Measurements from ENCODE around the gene IDS. TPM values are rescaled to one million over a fixed set of nuclear protein-coding genes. Genes with fewer than 3 reads are reported as not detected.
"Not testable (repeated sequence)": the region's sequence is repeated elsewhere in the genome, so short reads cannot be mapped to it uniquely, and the experiment has no call there.

The IDS gene
- total RNA-seq, 2 donors from 2014 or later = 204 to 210 TPM

DNA sequence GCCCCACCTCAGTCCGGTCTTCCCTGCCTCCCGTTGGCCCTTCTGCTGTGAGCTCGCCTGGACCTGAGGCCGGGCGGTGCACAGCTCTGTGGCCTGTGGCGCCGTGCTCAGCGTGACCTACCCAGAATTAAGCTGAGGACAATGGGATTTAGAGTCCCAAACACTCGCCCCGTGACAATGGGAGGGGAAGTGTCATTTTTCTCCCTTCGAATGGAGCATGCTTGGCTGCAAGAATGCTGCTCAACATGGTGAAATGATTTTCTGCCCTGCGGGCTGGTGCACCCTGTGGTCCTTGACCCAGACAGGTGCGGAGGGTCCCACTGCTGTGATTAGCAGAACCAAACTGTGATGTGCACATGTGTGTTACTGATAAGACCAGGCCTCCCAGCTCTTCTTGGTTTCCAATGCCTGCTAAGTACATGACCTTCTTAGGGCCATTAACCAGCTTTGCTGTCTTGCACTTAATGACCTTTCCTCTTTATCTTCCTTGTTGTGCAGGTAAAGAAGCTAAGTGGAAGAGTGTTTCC is 36.5 kb upstream of the IDS start:
- peak overlapping the region; percentile 92 to 94 for H3K27ac ChIP-seq
- no peaks in the 10 kb centered on the region for H3K27me3 ChIP-seq (replicated peaks; ENCODE audit: insufficient read depth)
- TF ChIP-seq CTCF (IDR thresholded peaks at IDR 0.05) = no peak
- no peak for DNase-seq (ENCODE audit: low spot score)
- ATAC-seq (ENCODE audit: insufficient number of reproducible peaks, low FRiP score, low read depth) = no peak
- peaks cover 0 to 7% of the 10 kb centered on the region in 2 donors for H3K4me1 ChIP-seq (ENCODE audit: control insufficient read depth in 1 of 2, low read depth in 2 of 2)
- H3K4me3 ChIP-seq = peak overlapping the region; percentile 85
- no peaks in the 10 kb centered on the region for H3K36me3 ChIP-seq
- H3K9me3 ChIP-seq = no peaks in the 10 kb centered on the region

DNA sequence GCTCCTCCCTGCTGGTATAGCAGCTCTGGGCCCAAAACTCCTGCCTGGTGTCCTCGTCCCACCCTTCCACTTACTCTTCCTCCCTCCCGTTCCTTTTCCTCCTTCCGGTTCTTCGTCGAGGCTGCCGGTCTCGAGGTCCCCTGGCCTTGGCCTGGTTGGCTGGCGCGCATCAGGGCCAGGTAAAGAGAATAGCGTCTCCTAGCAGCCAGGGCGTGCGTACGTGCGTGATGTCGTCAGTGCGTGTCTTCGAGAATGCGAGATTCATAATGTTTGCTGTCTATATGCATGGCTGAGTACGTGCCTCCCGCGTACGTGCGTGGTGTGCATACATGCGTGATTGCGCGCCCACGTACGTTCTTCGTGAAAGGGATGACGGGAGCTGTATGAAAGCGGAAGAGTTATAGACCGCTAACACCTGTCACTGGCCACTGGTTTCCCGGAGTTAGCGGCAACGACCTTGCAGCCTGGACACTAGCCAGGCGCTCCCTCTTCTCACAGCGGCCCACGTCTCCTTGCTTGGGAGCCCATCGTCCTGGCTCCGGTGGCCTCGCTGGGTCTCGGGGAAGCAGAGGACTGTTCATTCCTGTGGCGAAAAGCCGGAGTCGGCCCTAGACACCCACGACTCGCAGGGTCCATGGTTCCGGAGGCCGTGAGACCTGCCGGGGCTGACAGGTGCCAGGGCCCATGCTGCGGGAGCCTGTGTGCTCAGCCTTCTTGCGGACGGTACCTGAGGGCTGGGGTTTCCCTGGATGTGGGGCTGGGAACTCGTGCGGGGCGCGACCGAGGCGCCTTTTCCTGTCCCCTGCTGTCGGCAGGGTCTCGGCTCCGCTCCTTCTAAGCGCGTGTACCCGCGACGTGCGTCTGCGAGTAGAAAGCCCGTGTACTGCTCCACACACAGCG is 35.8 kb upstream of the IDS start, which contains the start of gene EOLA1:
Gene EOLA1 (plus strand): TSS at position 392 of the 900 bp plus-strand sequence. CDS start 4,619 bp downstream, outside the sequence.
- no peak for TF ChIP-seq CTCF (IDR thresholded peaks at IDR 0.05)
- DNase-seq (ENCODE audit: low spot score) = peak; percentile 47
- no peaks in the 10 kb centered on the region for H3K27me3 ChIP-seq (replicated peaks; ENCODE audit: insufficient read depth)
- peak within 1 kb of the TSS; percentile 92 to 94 for H3K27ac ChIP-seq
- peak within 1 kb of the TSS; percentile 85 for H3K4me3 ChIP-seq
- no peaks in the 10 kb centered on the region for H3K36me3 ChIP-seq
- peaks cover 0 to 7% of the 10 kb centered on the region in 2 donors for H3K4me1 ChIP-seq (ENCODE audit: control insufficient read depth in 1 of 2, low read depth in 2 of 2)
- peak; percentile 19 for ATAC-seq (ENCODE audit: insufficient number of reproducible peaks, low FRiP score, low read depth)
- no peaks in the 10 kb centered on the region for H3K9me3 ChIP-seq

- ATAC-seq (ENCODE audit: insufficient number of reproducible peaks, low FRiP score, low read depth) = peak; percentile 84
Observed at GRCh38 chrX:149540131-149540620, 35.1 kb upstream of the IDS start.

GRCh38 chrX:149539283-149540130 is 34.4 kb upstream of the IDS start:
- peak; percentile 76 for DNase-seq (ENCODE audit: low spot score)
- Histone ChIP-seq H3K4me1 (ENCODE audit: control insufficient read depth in 1 of 2, low read depth in 2 of 2) (peaks cover 0 to 7% of the 10 kb centered on the region in 2 donors), H3K27ac (peak overlapping the region; percentile 34 to 72), H3K27me3 (replicated peaks; ENCODE audit: insufficient read depth) (no peaks in the 10 kb centered on the region), H3K4me3 (peak overlapping the region; percentile 73), H3K36me3 (no peaks in the 10 kb centered on the region), H3K9me3 (no peaks in the 10 kb centered on the region)
- no peak for TF ChIP-seq CTCF (IDR thresholded peaks at IDR 0.05)
- peak; percentile 54 for ATAC-seq (ENCODE audit: insufficient number of reproducible peaks, low FRiP score, low read depth)

More at GRCh38 chrX:149540131-149540620, 35.1 kb upstream of the IDS start:
- Histone ChIP-seq H3K27me3 (replicated peaks; ENCODE audit: insufficient read depth) (no peaks in the 10 kb centered on the region), H3K36me3 (no peaks in the 10 kb centered on the region), H3K4me1 (ENCODE audit: control insufficient read depth in 1 of 2, low read depth in 2 of 2) (peaks cover 0 to 7% of the 10 kb centered on the region in 2 donors), H3K4me3 (peak overlapping the region; percentile 85), H3K9me3 (no peaks in the 10 kb centered on the region), H3K27ac (peak overlapping the region; percentile 92 to 94)
- DNase-seq (ENCODE audit: low spot score) = peak; percentile 80
- no peak for TF ChIP-seq CTCF (IDR thresholded peaks at IDR 0.05)

DNA sequence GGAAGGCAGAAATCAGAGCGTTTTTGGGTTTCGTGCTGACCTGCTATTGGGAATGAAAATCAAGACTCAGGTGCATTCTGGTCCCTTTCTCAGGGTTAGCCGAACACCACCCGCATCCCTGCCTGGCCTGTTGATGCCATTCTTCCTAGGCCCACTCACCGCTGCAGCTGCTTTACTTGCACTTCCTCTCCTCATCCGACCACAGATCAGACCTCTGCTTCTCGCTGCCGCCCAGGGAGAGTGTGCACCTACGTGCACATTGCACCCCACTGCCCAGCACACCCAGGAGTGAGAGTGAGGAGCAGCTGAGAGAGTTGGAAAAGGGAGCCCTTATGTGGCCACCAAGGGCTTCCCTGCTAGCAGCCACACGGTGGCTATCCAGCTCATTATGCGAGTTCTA is 32.4 kb upstream of the IDS start:
- ATAC-seq (ENCODE audit: insufficient number of reproducible peaks, low FRiP score, low read depth); H3K4me1 ChIP-seq (ENCODE audit: control insufficient read depth in 1 of 2, low read depth in 2 of 2); H3K9me3 ChIP-seq; H3K36me3 ChIP-seq; H3K27me3 ChIP-seq (replicated peaks; ENCODE audit: insufficient read depth); H3K4me3 ChIP-seq; DNase-seq (ENCODE audit: low spot score); H3K27ac ChIP-seq: not testable (repeated sequence)

- not testable (repeated sequence) for DNase-seq (ENCODE audit: low spot score); H3K27me3 ChIP-seq (replicated peaks; ENCODE audit: insufficient read depth); H3K27ac ChIP-seq; H3K36me3 ChIP-seq; H3K4me1 ChIP-seq (ENCODE audit: control insufficient read depth in 1 of 2, low read depth in 2 of 2); H3K4me3 ChIP-seq; H3K9me3 ChIP-seq; ATAC-seq (ENCODE audit: insufficient number of reproducible peaks, low FRiP score, low read depth)
Observed at GRCh38 chrX:149534926-149535602, 30.0 kb upstream of the IDS start.

GRCh38 chrX:149533999-149534398 is 28.9 kb upstream of the IDS start:
- not testable (repeated sequence) for H3K4me1 ChIP-seq (ENCODE audit: control insufficient read depth in 1 of 2, low read depth in 2 of 2); H3K4me3 ChIP-seq; H3K9me3 ChIP-seq; H3K36me3 ChIP-seq; ATAC-seq (ENCODE audit: insufficient number of reproducible peaks, low FRiP score, low read depth); H3K27ac ChIP-seq; DNase-seq (ENCODE audit: low spot score); H3K27me3 ChIP-seq (replicated peaks; ENCODE audit: insufficient read depth)

All from thoracic aorta (tissue), 2 donors.